GM18951 (cell line): ENCODE data around the gene ZBTB24.
"Not testable (repeated sequence)": the region's sequence is repeated elsewhere in the genome, so short reads cannot be mapped to it uniquely, and the experiment has no call there.

Experiments
- POLR2A ChIP-seq: IDR thresholded peaks from 4 replicates; pipeline ENCODE4 v1.6.1; 2011; ENCODE audit warnings: mild to moderate bottlenecking; ENCODE audit not compliant: insufficient read length, insufficient read depth; ENCODE audit errors: extremely low read depth
- in situ Hi-C: fragments of 300-500 bp; cut with MboI; formaldehyde crosslinking; loops from one replicate; pipeline ENCODE4 v1.12.0; 2022; ENCODE audit warnings: low sequenced_read_pairs, mixed read lengths, inconsistent platforms; ENCODE audit not compliant: unreplicated experiment

ZBTB24 gene

DNA sequence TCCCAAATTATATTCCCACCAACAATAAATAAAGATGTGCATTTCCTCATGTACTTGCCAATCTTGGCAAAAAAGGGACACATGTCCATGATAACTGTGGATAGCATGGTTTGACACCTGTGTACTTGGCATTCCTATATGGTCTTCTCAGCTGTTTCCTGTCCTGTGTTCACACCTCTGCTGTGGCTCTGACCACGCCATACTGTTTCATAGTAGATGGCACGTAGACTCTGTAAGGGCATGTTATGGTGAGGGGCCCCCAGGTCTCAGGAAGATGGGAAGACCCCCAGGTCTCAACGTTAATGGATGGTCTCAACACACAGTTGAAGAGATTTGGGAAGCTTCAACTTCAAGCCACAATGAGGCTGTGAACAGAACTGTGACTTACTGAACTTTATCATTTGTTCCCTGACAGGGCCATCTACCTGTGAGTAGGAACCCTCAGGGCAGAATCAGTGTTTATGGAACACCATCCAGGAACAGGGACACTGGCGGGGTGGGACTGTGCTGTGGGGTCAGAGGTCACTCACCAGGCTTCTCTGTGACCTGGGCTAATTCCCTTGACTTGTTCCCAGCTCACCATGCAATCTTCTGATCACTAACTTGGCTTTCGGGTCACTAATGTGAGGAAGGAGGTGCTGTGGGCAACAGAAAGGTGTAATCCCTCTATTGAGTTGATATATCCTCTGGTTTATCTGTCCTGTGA, 11.8 kb downstream of the ZBTB24 start:
- in situ Hi-C loops: no loop called here

DNA sequence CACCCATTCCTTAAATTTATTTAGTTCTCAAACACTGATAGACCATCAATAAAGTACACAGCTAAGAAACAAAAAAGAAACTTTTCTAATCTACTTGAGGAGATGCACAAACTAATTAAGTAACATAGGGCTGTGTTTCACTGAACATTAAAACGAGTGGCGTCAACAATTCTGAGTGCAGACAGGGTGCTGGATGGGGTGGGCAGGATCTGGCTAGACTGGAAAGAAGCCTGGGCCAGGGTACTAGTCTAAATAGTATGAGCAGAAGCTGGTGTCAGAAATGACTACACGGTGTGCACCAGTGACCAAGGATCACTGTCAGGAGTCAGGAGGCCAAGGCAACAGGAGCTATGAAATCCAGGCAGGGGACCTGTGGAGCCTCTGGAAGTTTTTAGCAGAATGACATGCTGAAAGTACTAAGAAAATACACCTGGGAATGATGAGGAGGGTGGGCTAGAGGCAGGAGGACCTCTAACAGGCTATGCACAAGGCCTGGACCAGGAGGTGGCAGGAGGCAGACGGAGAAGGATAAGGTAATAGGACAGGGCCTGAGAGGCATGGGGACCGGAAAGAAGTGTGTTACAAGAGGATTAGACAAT, 13.3 kb downstream of the ZBTB24 start:
- no peak for TF ChIP-seq POLR2A
- in situ Hi-C loops: no loop called here

More for the DNA sequence above, 11.8 kb downstream of the ZBTB24 start:
- TF ChIP-seq POLR2A: no peak

DNA sequence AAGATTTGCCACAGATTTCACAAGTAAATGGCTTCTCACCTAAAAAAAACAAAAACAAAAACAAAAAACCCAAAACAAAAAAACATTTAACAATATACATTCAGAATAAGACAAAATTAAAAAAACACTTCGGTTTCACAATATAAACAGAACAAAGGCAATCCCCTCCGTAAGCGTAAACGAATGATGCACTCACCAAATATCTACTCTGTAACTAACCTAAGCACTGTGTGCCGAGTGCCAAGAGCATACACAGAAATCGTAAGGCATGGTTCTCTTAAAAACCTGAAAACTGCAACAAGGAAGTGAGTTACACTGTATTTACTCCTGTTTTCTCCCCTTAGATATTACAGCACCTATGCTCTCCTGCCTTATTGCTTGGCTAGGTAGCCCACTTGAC, 15.3 kb downstream of the ZBTB24 start:
- in situ Hi-C loops: no loop called here
- no peak for TF ChIP-seq POLR2A

DNA sequence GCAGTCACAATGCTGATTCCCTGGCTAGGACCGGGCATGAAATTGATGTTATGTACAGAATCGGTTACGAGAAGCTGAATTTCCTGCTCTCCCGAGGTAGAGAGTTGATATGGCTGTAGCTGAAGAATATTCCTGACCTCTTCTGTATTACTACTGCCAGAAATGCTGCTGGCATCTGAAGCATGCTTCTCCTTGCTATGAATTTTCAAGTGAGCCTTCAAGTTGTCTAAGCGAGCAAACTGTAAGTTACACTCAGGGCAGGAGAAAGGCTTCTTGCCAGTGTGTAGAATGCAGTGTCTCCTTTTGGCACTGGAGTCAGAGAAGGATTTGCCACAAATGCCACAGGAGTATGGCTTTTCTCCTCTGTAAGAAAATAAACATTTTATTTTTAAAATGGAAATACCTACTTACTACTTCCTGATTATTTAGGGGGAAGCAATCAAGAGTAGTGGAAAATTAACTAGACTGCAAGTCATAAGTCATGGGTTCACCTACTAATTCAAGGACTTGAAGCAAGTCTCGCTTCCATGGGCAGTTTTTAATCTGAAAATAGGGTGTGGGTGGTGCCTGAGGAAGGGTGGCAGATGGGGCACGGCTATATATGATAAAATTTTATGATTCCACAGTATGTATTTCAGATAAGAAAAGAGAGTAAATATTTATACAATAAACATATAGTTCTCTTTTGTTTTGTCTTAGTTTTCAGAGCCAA, 16.7 kb downstream of the ZBTB24 start:
- no peak for TF ChIP-seq POLR2A
- in situ Hi-C loops: no loop called here

DNA sequence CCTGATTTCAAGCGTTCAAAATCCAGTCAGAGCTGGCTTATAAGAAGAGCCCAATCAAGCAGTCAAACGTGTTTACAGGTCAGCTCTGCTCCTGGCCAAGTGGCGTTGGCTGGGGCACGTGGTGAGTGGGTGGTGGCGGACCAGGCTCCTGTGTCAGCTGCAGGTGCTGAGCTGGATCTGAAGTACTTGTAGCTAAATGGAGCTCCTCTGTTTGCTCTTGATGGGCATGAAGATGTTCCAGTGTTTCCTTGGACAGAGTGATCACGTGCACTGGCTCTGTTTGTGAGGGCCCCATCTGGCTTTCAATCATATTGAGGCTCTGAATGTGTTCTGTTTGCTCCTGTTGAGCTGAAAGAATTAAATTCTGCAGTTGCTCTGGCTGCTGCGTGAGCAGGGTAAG, 17.2 kb downstream of the ZBTB24 start:
- no peak for TF ChIP-seq POLR2A
- in situ Hi-C loops: no loop called here

- no peak for TF ChIP-seq POLR2A
- in situ Hi-C loops: no loop called here
Measured at GRCh38 chr6:109461733-109462526, 21.1 kb downstream of the ZBTB24 start.

DNA sequence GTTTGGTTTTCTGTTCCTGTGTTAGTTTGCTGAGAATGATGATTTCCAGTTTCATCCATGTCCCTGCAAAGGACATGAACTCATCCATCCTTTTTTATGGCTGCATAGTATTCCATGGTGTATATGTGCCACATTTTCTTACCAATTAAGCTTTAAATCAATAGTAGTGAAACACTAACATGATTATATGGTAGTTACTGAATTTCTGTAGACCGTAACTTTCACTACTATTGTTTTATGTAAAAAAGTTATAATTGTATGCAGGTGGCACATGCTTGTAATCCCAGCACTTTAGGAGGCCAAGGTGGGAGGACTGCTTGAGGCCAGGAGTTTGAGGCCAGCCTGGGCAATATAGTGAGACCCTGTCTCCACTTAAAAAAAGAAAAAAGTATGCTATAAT, 21.8 kb downstream of the ZBTB24 start:
- in situ Hi-C loops: not testable (repeated sequence)

DNA sequence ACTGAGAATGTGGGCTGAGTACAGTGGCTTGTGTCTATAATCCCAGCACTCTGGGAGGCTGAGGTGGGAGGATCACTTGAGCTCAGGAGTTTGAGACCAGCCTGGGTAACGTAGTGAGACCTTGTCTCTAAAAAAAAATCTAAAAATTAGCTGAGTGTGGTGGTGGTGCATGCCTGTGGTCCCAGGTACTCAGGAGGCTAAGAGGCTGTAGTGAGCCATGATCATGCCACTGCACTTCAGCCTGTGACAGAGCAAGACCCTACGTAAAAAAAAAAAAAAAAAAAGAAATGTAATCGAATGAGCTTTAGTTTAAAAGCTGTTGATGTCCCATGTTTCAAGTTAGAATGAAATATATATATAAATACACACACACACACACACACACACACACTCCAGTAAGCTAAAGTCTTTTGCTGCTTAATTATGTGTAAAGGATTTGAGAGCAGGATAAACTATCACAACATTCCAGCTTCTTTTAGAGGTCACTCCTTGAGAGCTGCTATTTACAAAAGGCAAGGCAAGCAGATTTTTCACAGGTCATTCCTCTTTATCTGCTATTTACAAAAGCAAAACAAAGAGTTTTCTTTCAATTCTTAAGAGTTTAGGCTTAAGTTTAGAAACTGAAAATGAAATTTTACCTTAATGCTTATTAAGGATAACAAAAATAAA, 22.7 kb downstream of the ZBTB24 start:
- in situ Hi-C loops: no loop called here
- no peak for TF ChIP-seq POLR2A

DNA sequence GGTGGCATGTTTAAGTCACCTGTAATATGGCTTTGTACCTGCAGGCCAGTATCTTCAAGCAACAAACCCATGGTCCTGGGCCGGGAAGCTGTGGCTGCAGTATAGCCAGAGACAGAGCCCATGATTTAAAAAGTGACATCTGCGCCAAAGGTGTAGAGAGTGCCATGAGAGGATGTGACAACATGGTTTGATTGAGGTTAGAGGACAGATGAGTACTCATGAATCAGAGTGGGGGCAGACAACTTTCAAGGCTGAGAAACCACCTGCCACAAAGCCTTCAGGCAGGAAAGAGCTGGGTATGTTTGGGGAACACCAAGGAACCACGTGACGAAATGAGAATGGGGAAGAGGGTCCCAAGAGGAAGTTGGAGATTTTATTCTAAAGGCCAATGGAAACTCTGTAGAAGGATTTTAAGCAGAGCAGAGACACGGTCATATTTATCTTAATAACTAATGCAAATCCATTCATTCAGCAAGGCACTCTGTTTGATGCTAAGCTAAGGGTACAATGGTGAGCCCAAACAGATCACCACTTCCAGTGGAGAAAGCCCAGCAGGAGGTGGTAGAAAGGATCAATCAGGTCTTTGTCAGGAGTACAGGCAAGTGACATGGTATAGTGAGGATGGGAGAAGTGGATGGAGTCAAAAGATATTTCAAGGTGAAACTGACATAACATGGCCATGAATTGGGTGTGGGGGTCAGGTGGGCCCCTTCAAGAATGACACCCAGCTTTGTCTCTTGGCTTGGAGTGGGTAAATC, 24.1 kb downstream of the ZBTB24 start:
- TF ChIP-seq POLR2A: no peak
- in situ Hi-C loops: no loop called here

- TF ChIP-seq POLR2A: no peak
Measured at GRCh38 chr6:109457562-109457996, 25.4 kb downstream of the ZBTB24 start.

DNA sequence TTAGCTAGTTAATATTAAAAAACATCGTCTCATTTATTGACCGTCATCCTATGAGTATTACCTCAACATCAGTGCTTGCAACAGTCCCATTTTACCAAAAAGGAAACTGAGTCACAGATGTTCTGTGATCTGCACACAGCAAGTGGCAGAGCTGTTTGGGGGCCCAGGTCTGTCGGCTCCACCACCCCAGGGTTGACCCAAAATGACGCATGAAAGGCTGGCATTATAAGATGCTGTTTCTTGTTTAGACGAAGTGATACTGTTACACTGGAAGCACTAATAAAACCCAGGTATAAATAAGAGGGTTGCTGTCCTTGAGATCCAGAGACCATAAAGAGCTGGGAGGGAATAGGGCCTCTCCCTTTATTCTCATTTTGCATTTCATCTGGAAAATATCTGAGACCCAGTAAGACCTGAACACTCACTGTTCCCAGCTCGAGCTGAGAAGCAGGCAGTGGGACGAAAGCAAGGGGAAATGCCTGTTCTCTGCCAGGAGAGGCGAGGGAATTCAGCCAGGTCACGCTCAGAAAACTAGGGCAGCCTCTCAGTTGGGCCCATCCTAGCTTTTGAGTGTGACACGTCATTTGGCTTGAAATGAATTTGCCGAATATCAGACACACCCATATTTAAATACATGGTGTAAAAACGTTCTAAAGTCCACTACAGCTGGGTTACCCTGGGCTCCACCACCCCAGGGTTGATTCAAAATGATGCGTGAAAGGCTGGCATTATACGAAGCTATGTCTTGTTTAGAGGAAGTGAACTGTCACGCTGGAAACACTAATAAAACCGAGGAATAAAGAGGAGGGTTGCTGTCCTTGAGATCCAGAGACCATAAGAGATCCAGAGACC, 26.1 kb downstream of the ZBTB24 start:
- no peak for TF ChIP-seq POLR2A
- in situ Hi-C loops: no loop called here

More at GRCh38 chr6:109457562-109457996, 25.4 kb downstream of the ZBTB24 start:
- in situ Hi-C loops: no loop called here
